Measurements from ENCODE around the gene KDM4C.
"Not testable (repeated sequence)": the region's sequence is repeated elsewhere in the genome, so short reads cannot be mapped to it uniquely, and the experiment has no call there.

The KDM4C gene

DNA sequence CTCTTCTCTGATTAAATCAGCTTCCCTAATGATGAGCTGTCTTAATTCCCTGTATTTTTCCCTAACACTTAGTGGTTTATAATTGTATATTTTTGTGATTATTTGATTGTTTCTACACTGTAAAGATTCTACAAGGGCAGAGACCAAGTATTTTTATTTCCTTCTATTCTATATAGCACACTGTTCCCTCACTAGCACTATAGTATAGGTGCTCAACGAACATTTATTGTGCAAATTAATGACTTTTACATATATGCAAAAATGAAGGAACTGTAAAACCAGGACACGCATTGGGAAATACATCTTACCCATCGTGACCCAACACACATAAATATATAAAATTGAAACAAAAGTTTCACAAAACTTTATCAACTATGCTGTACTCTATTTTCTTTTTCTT lies 7.6 kb downstream of the KDM4C start:
- DNase-seq, result no peak
- H3K36me3 Mint-ChIP-seq (ENCODE audit: low read depth), result peaks cover 6% of the 10 kb centered on the region
- H3K4me3 Mint-ChIP-seq, result no peak overlapping the region
- H3K4me1 Mint-ChIP-seq, result peaks cover 8% of the 10 kb centered on the region
- TF ChIP-seq, protein P1, sequence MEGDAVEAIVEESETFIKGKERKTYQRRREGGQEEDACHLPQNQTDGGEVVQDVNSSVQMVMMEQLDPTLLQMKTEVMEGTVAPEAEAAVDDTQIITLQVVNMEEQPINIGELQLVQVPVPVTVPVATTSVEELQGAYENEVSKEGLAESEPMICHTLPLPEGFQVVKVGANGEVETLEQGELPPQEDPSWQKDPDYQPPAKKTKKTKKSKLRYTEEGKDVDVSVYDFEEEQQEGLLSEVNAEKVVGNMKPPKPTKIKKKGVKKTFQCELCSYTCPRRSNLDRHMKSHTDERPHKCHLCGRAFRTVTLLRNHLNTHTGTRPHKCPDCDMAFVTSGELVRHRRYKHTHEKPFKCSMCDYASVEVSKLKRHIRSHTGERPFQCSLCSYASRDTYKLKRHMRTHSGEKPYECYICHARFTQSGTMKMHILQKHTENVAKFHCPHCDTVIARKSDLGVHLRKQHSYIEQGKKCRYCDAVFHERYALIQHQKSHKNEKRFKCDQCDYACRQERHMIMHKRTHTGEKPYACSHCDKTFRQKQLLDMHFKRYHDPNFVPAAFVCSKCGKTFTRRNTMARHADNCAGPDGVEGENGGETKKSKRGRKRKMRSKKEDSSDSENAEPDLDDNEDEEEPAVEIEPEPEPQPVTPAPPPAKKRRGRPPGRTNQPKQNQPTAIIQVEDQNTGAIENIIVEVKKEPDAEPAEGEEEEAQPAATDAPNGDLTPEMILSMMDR (IDR thresholded peaks at IDR 0.05), result no peak
- H3K27me3 Mint-ChIP-seq (ENCODE audit: low read depth, poor library complexity), result peaks cover 2% of the 10 kb centered on the region
- H3K9me3 Mint-ChIP-seq, result peaks cover 7% of the 10 kb centered on the region
- no peak overlapping the region for H3K27ac Mint-ChIP-seq

DNA sequence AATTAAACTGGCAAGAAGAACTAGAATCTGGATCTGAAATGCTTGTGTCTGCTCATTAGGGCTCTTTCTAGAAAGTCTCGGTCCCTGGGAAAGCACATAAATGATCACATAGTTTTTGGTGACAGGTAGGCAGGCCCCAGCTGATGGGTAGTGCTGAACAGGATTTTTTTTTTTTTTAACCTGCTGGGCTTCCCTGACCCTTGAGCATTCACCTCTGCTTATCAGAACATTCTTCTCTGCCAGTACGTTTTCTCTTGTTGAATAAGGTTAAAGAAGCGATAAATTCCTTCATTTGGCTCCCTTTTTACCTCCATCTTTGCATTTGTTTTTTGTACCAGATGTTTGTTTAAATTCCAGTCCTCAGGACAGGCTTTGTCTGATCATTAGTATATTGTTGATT lies 8.8 kb downstream of the KDM4C start:
- TF ChIP-seq, protein P1 (IDR thresholded peaks at IDR 0.05), result no peak
- no peak overlapping the region for H3K4me3 Mint-ChIP-seq
- no peaks in the 10 kb centered on the region for H3K27me3 Mint-ChIP-seq (ENCODE audit: low read depth, poor library complexity)
- no peak for DNase-seq
- H3K27ac Mint-ChIP-seq, result no peak overlapping the region
- H3K9me3 Mint-ChIP-seq, result peaks cover 7% of the 10 kb centered on the region
- peaks cover 6% of the 10 kb centered on the region for H3K36me3 Mint-ChIP-seq (ENCODE audit: low read depth)
- H3K4me1 Mint-ChIP-seq, result peaks cover 8% of the 10 kb centered on the region

DNA sequence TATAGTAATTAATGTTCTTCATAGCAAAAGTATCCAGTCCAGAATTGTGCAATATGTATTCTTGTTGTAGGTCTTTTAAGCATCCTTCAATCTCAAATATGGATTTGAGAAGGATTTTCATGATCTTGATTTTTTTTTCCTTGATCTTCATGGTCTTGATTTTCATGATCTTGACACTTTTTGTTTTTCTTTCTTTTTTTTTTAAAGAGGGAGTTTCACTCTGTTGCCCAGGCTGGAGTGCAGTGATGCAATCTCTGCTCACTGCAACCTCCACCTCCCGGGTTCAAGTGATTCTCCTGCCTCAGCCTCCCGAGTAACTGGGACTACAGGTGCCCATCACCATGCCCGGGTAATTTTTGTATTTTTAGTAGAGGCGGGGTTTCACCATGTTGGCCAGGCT lies 10.8 kb downstream of the KDM4C start:
- H3K36me3 Mint-ChIP-seq (ENCODE audit: low read depth); H3K4me1 Mint-ChIP-seq; DNase-seq; H3K27me3 Mint-ChIP-seq (ENCODE audit: low read depth, poor library complexity); H3K27ac Mint-ChIP-seq; H3K4me3 Mint-ChIP-seq; H3K9me3 Mint-ChIP-seq: not testable (repeated sequence)

DNA sequence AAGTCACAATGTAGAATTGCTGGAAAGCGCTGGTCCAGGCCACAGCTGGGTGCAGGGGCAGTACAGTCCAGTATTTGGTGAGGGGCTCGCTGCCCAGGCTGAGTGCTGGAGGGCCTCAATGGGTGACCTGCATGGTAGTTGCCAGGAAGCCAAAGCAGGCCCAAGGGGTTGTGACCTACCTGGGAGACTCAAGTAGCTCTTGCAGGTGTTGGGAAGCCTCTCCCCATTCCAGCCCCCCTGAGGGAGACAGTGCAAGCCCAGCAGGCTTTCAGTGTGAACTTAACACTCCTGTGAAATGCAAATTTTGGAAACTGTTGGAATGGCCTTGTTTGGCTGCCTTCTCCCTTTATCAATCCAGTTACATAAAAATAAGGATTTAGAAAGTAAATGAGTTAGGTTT lies 13.9 kb downstream of the KDM4C start:
- Mint-ChIP-seq H3K9me3 (no peaks in the 10 kb centered on the region), H3K4me1 (peaks cover 3% of the 10 kb centered on the region), H3K36me3 (ENCODE audit: low read depth) (no peaks in the 10 kb centered on the region), H3K4me3 (no peak overlapping the region), H3K27ac (no peak overlapping the region), H3K27me3 (ENCODE audit: low read depth, poor library complexity) (peaks cover 3% of the 10 kb centered on the region)
- TF ChIP-seq, protein P1 (IDR thresholded peaks at IDR 0.05), result no peak
- no peak for DNase-seq

DNA sequence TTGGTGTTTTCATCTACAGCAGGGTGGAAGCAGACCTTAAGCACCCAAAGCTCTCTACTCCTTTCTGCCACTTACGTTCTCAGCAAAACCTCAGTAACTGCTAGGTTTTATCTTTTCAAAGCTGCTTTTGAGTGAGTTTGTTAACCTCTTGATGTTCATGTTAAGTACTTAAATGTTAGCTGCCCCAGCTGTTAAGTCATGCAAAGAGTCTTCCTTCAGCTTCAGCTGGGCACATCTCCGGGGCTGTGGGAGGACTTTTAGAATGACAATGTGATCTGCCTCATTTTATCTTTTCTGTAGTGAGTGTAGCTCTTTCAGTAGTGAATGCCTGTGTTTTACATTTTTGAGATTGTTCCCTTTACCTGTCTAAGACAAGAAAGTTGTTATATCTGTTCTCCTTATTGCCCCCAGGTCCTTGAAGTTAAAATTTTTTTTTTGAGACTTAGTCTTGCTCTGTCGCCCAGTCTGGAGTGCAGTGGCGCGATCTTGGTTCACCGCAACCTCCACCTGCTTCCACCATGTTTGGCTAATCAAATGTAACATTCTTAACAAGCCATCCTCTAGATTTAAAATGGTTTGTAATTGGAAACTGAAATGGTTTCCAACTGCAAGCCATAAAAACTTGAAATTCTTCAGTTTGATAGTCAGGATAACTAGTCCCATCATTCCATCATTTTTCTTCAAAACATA lies 19.6 kb downstream of the KDM4C start:
- no peak for DNase-seq
- Mint-ChIP-seq H3K27me3 (ENCODE audit: low read depth, poor library complexity) (peaks cover 3% of the 10 kb centered on the region), H3K4me1 (peaks cover 10% of the 10 kb centered on the region), H3K27ac (peak overlapping the region; percentile 1), H3K36me3 (ENCODE audit: low read depth) (no peaks in the 10 kb centered on the region), H3K9me3 (no peaks in the 10 kb centered on the region), H3K4me3 (no peak overlapping the region)
- TF ChIP-seq, protein P1 (IDR thresholded peaks at IDR 0.05), result no peak

DNA sequence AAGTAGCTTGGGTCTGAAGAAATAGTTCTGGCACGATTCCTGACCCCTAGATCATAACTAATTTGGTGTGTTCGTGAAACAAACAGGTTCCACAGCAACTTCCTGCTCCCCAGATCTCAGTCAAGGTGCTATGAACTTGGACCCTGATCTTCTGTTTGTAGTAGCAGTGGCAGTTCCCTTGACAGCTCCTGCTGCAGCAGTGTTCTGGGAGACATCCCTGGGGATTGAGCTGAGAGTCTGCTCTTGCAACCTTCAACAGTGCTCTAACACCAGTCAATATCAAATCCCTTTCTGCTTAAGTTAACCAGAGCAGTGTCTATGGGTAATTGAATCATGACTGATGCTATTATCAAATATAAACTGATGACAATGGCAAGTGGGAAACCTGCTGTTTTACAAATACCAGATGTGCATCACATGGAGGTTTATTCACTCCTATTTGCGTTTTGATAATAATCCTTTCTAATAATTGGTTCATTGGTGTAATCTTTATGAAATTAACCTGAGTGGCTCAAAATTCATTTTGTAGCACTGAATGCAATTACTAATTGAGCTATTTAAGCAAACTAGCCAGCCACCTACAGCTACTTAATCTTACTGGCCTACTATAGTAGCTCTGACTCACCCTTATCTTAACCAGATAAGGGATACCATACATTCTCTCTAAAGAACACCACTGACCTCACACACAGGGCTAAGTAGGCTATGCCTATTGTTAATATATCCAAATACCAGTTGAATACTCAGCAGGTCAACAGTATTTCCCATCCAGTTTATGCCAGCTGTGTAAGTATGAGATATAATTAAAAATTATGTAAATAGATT lies 21.9 kb downstream of the KDM4C start:
- Mint-ChIP-seq H3K4me3 (no peak overlapping the region), H3K27me3 (ENCODE audit: low read depth, poor library complexity) (peaks cover 3% of the 10 kb centered on the region), H3K9me3 (no peaks in the 10 kb centered on the region), H3K27ac (no peak overlapping the region), H3K36me3 (ENCODE audit: low read depth) (no peaks in the 10 kb centered on the region), H3K4me1 (peaks cover 10% of the 10 kb centered on the region)
- DNase-seq, result no peak
- TF ChIP-seq, protein P1 (IDR thresholded peaks at IDR 0.05), result no peak

Data from nephron progenitor cell (in vitro differentiated cells).